Spleen (tissue), 11 donors: Measurements from ENCODE around the gene CD300E. TPM values are rescaled to one million over a fixed set of nuclear protein-coding genes. Genes with fewer than 3 reads are reported as not detected.

Experiments used
- DNase-seq: peaks from one replicate; pipeline ENCODE4 v3.0.0-alpha.2; 2020
- H3K27ac ChIP-seq, 8 donors: fragments of 200-600 bp; sonication (generic) in 7 of 8; 1 replicate in 4 of 8; 2 replicates in 4 of 8; pipeline versions ENCODE4 v1.5.0 to v1.8.0; 2016 to 2021; ENCODE audit warnings: inconsistent platforms in 4 of 8, mild to moderate bottlenecking in 4 of 8, moderate library complexity in 1 of 8
- H3K27me3 ChIP-seq, 7 donors: fragments of 200-600 bp; sonication (generic) in 6 of 7; replicated peaks in 1 of 7; 1 replicate in 4 of 7; 2 replicates in 3 of 7; pipeline versions ENCODE4 v1.5.0 to v1.8.0; 2016 to 2021; ENCODE audit warnings: inconsistent platforms in 3 of 7, mild to moderate bottlenecking in 1 of 7
- H3K36me3 ChIP-seq, 6 donors: fragments of 200-600 bp; sonication (generic) in 5 of 6; 1 replicate in 4 of 6; 2 replicates in 2 of 6; pipeline versions ENCODE4 v1.5.0 to v1.8.0; 2016 to 2021; ENCODE audit warnings: inconsistent platforms in 2 of 6
- H3K4me1 ChIP-seq, 6 donors: fragments of 200-600 bp; sonication (generic) in 5 of 6; 1 replicate in 3 of 6; 2 replicates in 3 of 6; pipeline versions ENCODE4 v1.5.0 to v1.8.0; 2016 to 2021; ENCODE audit warnings: inconsistent platforms in 3 of 6
- H3K4me3 ChIP-seq, 8 donors: fragments of 200-600 bp; sonication (generic) in 7 of 8; 1 replicate in 4 of 8; 2 replicates in 4 of 8; pipeline versions ENCODE4 v1.5.0 to v1.8.0; 2016 to 2021; ENCODE audit warnings: inconsistent platforms in 4 of 8, mild to moderate bottlenecking in 4 of 8, moderate library complexity in 2 of 8
- H3K9me3 ChIP-seq, 8 donors: fragments of 200-600 bp; sonication (generic) in 7 of 8; 1 replicate in 4 of 8; 2 replicates in 4 of 8; pipeline versions ENCODE4 v1.5.0 to v1.8.0; 2016 to 2021; ENCODE audit warnings: inconsistent platforms in 4 of 8
- POLR2A ChIP-seq, 3 donors: fragments of 450-650 bp; IDR thresholded peaks; one replicate each; pipeline ENCODE4 v1.5.1; 2017; ENCODE audit warnings: antibody characterized with exemption in 3 of 3, mild to moderate bottlenecking in 1 of 3
- POLR2AphosphoS5 ChIP-seq, 3 donors: sonication (generic); formaldehyde crosslinking; IDR thresholded peaks; one replicate each; pipeline ENCODE4 v1.5.1; 2017; ENCODE audit warnings: antibody characterized with exemption in 3 of 3
- WGBS, 5 donors: extraction: QIAGEN DNeasy Blood & Tissue Kit in 3 of 5; methylation state at CpG; one replicate each; pipeline versions ENCODE4 v1.1.5 to v1.1.7; 2013 to 2018; 5-methylcytosine and 5-hydroxymethylcytosine counted together
- intact Hi-C: fragments of 100-400 bp; cut with DNase I; formaldehyde crosslinking; loops from one replicate; pipeline ENCODE4 v1.15.0; 2023; ENCODE audit warnings: low total_unique reads
- polyA plus RNA-seq, 3 donors: library from polyadenylated mRNA; stranded (reverse); fragments of 200-250 nt; gene quantifications; one replicate each; pipeline ENCODE4 v1.2.1, GENCODE V29; 2013
- total RNA-seq, 7 donors: library from RNA; depleted of rRNA in 3 of 7; stranded (reverse); fragments of >200 nt in 3 of 7; fragmentation: NEBNext Ultra II Directional in 4 of 7; extraction: Animal tissue kit (Norgen Biotek cat#: 25700) in 4 of 7; gene quantifications; one replicate each; pipeline versions ENCODE4 v1.1.0 to v1.2.1, GENCODE V29; 2016 to 2021
- TF ChIP-seq, protein P1 (sequence below), 11 experiments: fragments of 200-600 bp in 7 of 11; fragments of 450-650 bp in 4 of 11; sonication (generic) in 4 of 11; IDR thresholded peaks in 8 of 11; conservative IDR thresholded peaks in 3 of 11; 1 replicate in 7 of 11; 2 replicates in 4 of 11; pipeline versions ENCODE4 v1.4.0 to v1.8.0; 2016 to 2021; ENCODE audit warnings: antibody characterized with exemption in 11 of 11, inconsistent platforms in 4 of 11, mild to moderate bottlenecking in 1 of 11
- donor health status: healthy with polysubstance abuse.
- donor health status: DM: no; HTN: no; CAD: no; lungs with moderate emphysema.
- donor health status: DM: no; HTN: no; CAD: no.
- donor health status: Bipolar disorder and iron deficiency.
- donor health status: healthy.
- donor health status: DM: no; HTN: no; CAD: no.
- donor health status: DM: yes; HTN: yes; CAD: no.

Gene CD300E
- total and polyA plus RNA-seq, 10 donors: 0.99 to 20.3 (median 5.7) TPM

DNA sequence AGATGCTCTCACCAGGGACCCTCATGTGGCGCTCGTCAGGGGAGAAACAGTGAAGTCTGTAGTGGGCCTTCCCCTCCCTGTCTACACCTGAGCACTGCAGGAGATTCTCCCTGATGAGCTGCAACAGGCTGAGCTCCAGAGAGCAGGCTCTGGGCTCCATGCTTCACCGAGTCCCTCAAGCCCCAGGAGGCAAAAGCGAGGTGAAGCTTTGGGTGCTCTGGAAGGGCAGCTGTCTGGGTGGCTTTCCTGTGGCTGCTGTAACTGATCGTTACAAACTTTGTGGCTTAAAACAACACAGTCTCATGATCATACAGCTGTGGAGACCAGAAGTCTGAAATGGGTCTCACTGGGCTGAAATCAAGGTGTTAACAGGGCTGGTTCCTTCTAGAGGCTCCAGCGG lies 19.3 kb downstream of the CD300E start:
- no peaks in the 10 kb centered on the region for H3K36me3 ChIP-seq
- intact Hi-C loops: no loop called here
- peaks cover 0 to 46% (median 16%) of the 10 kb centered on the region in 6 donors for H3K4me1 ChIP-seq
- H3K27me3 ChIP-seq: peaks cover 0 to 68% (median 3%) of the 10 kb centered on the region in 7 donors
- no peaks in the 10 kb centered on the region for H3K9me3 ChIP-seq
- WGBS, 5 donors: 57 to 72% (median 66%) methylated on average over 4 to 6 of the region's 6 CpGs
- no peak overlapping the region for H3K27ac ChIP-seq
- no peak for DNase-seq
- TF ChIP-seq POLR2AphosphoS5 (IDR thresholded peaks at IDR 0.05): no peak
- H3K4me3 ChIP-seq: no peak overlapping the region

DNA sequence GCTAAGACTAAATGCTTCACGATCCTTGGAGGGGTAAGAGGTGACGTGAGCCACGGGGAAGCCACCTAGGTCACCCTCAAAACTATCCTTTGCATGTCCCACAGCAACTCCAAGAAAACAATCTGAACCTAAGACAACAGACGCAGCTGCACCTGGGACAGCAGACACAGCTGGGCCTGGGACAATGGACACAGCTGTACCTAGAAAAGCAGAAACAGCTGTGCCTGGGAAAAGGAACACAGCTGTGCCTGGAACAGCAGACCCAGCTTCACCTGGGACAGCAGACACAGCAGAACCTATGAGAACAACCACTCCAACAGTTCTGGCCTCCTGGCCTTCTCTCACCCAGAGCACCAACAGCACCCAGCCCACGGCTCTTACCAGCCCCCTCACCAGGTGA lies 19.8 kb downstream of the CD300E start:
- 68 to 76% (median 76%) methylated on average over 5 of the region's 5 CpGs for WGBS, 5 donors
- peaks cover 0 to 71% (median 3%) of the 10 kb centered on the region in 7 donors for H3K27me3 ChIP-seq
- no peaks in the 10 kb centered on the region for H3K36me3 ChIP-seq
- H3K27ac ChIP-seq: no peak overlapping the region
- no peaks in the 10 kb centered on the region for H3K9me3 ChIP-seq
- no peak overlapping the region for H3K4me3 ChIP-seq
- H3K4me1 ChIP-seq: peaks cover 0 to 50% (median 20%) of the 10 kb centered on the region in 6 donors
- DNase-seq: no peak
- intact Hi-C loops: no loop called here
- no peak for TF ChIP-seq POLR2AphosphoS5 (IDR thresholded peaks at IDR 0.05)
- TF ChIP-seq POLR2A (IDR thresholded peaks at IDR 0.05): no peak
- TF ChIP-seq, protein P1, sequence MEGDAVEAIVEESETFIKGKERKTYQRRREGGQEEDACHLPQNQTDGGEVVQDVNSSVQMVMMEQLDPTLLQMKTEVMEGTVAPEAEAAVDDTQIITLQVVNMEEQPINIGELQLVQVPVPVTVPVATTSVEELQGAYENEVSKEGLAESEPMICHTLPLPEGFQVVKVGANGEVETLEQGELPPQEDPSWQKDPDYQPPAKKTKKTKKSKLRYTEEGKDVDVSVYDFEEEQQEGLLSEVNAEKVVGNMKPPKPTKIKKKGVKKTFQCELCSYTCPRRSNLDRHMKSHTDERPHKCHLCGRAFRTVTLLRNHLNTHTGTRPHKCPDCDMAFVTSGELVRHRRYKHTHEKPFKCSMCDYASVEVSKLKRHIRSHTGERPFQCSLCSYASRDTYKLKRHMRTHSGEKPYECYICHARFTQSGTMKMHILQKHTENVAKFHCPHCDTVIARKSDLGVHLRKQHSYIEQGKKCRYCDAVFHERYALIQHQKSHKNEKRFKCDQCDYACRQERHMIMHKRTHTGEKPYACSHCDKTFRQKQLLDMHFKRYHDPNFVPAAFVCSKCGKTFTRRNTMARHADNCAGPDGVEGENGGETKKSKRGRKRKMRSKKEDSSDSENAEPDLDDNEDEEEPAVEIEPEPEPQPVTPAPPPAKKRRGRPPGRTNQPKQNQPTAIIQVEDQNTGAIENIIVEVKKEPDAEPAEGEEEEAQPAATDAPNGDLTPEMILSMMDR (IDR thresholded peaks at IDR 0.05 in 8 of 11, conservative IDR thresholded peaks at IDR 0.05 in 3 of 11): no peak

DNA sequence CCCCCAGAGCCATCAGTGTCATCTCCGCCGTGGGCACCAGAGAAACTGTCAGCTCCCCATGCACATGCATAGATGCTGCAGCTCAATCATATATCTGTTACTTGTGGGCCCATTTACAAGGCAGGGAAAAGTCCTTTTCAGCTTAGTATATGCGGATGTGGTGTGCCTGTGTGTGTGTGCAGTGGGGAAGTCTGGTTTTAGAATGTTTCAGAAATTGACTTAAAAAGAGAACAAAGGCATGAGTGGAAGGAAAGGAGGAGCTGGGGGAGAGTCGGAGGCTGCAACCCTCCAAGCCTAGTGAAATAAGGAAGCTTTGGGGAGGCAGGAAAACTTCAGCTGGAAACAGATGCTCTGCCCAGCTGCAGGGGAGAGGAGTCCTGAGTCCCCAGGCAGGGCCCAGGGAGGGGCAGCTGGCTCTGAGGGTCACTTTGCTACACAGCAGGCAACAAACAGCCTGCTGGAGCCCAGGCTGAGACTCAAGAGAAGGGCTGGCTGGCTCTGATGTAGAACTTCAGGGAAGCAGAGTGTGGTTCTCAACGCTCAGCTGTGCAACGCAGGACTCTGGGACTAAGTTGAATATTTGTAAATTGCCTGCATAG lies 20.4 kb downstream of the CD300E start:
- WGBS, 5 donors: 37 to 59% (median 42%) methylated on average over 6 of the region's 6 CpGs
- Histone ChIP-seq H3K27me3 (peaks cover 0 to 76% (median 3%) of the 10 kb centered on the region in 7 donors), H3K4me3 (no peak overlapping the region), H3K36me3 (no peaks in the 10 kb centered on the region), H3K4me1 (peaks cover 0 to 55% (median 24%) of the 10 kb centered on the region in 6 donors), H3K27ac (peak overlapping the region in 1 of 8 donors; percentile 32), H3K9me3 (no peaks in the 10 kb centered on the region)
- DNase-seq: no peak
- TF ChIP-seq POLR2A (IDR thresholded peaks at IDR 0.05) (no peak), POLR2AphosphoS5 (IDR thresholded peaks at IDR 0.05) (no peak)
- TF ChIP-seq, protein P1 (IDR thresholded peaks at IDR 0.05 in 8 of 11, conservative IDR thresholded peaks at IDR 0.05 in 3 of 11): no peak
- intact Hi-C loops: no loop called here

DNA sequence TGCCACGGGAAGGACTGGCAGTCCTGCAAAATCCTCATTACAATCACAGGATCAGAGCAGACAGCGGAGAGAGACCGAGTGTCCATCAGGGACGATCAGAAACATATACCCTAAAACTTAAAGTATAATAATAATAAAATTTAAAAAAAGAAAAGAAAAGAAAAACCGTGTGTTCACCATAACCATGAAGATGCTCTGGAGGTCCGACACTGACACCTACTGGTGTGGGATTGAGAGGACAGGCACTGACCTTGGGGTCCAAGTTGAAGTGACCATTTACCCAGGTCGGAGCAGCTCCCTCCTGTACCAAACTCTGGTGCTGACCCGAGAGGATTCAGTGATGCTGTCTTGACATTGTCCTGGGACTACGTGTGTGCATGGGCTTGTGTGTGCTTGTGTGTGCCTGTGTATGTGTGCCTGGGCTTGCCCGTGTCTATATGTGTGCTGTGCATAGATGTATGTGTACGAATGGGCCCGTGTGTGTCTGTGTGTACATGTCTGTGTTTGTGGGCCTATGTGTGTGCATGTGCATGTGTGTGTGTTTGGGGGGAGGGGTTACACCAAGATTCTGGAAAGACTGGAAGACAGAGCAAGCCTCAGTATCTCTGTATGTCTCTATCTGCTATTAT lies 21.5 kb downstream of the CD300E start:
- no peak for DNase-seq

More for the DNA sequence above, 21.5 kb downstream of the CD300E start:
- H3K36me3 ChIP-seq: no peaks in the 10 kb centered on the region
- WGBS, 5 donors: 49 to 58% (median 55%) methylated on average over 12 of the region's 12 CpGs
- TF ChIP-seq, protein P1 (IDR thresholded peaks at IDR 0.05 in 8 of 11, conservative IDR thresholded peaks at IDR 0.05 in 3 of 11): peak; percentile 24 to 80 (median 61)
- TF ChIP-seq POLR2A (IDR thresholded peaks at IDR 0.05) (no peak), POLR2AphosphoS5 (IDR thresholded peaks at IDR 0.05) (no peak)
- H3K4me1 ChIP-seq: peaks cover 0 to 55% (median 24%) of the 10 kb centered on the region in 6 donors
- peaks cover 0 to 69% (median 3%) of the 10 kb centered on the region in 7 donors for H3K27me3 ChIP-seq
- no peak overlapping the region for H3K4me3 ChIP-seq
- intact Hi-C loops: no loop called here
- no peak overlapping the region for H3K27ac ChIP-seq
- no peaks in the 10 kb centered on the region for H3K9me3 ChIP-seq
